ENCODE results near the gene C12orf43.

The C12orf43 gene

DNA sequence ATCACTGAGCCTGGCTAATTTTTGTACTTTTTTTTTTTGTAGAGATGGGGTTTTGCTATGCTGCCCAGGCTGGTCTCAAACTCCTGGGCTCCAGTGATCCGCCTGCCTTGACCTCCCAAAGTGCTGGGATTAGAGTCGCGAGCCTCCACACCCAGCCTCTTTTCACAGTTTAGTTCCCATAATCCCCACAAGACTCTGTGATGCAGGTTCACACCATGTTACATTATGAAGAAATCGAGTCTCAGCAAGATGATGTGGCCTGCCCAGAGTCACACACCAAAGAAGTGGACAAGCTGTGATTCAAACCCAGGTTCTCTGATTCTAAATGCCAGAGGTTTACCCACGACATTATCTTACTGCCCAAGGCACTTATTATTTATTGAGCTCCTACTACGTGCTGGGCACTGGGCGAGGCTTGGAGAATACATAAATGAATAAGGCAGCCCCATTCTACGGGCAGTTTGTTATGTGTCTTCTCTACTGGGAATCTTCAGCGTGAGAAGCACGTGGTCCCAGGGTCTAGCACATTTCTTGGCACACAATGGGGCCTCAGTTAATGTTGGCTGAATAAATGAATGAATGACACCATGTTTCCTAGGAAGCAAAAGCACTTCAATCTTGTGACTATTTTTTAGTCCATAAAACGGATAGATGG lies 46.2 kb upstream of the C12orf43 start:
- no peak overlapping the region for H3K14ac ChIP-seq (ENCODE audit: low read length)
- no peak for DNase-seq (ENCODE audit: low spot score)
- no peak overlapping the region for H3K4me2 ChIP-seq (ENCODE audit: insufficient read depth, low read length, poor library complexity, severe bottlenecking)
- WGBS, 2 donors (ENCODE audit: extremely low coverage in 2 of 2, insufficient read length in 2 of 2, insufficient replicate concordance in 1 of 2): no CpG with 5 or more reads among the region's 11 CpGs
- H2AK5ac ChIP-seq (ENCODE audit: low read depth, low read length): no peak overlapping the region
- no peak overlapping the region for H2BK120ac ChIP-seq (ENCODE audit: low read depth, low read length)
- no peak overlapping the region for H3K9ac ChIP-seq (ENCODE audit: low read depth, low read length, poor library complexity)
- H3K9me3 ChIP-seq (replicated peaks in 1 of 2; ENCODE audit: control insufficient read depth in 2 of 2, insufficient read depth in 1 of 2, low read depth in 1 of 2, low read length in 2 of 2): no peaks in the 10 kb centered on the region
- no peaks in the 10 kb centered on the region for H3K36me3 ChIP-seq (replicated peaks in 1 of 2; ENCODE audit: control insufficient read depth in 2 of 2, insufficient read depth in 2 of 2, low read length in 2 of 2)
- H3K4ac ChIP-seq (ENCODE audit: low read length): no peak overlapping the region
- no peak overlapping the region for H4K8ac ChIP-seq (ENCODE audit: low read depth, low read length)
- H2BK5ac ChIP-seq (ENCODE audit: low read length): no peak overlapping the region
- no peaks in the 10 kb centered on the region for H3K79me1 ChIP-seq (ENCODE audit: low read depth, low read length)
- H3K18ac ChIP-seq (ENCODE audit: low read length): no peak overlapping the region
- peaks cover 0 to 4% (median 0%) of the 10 kb centered on the region in 3 experiments for H3K27me3 ChIP-seq (ENCODE audit: control insufficient read depth in 3 of 3, insufficient read depth in 3 of 3, low read depth in 1 of 3, low read length in 3 of 3)
- H2BK12ac ChIP-seq (ENCODE audit: low read length): no peak overlapping the region
- no peak overlapping the region for H2BK15ac ChIP-seq (ENCODE audit: low read length)
- H3K23ac ChIP-seq (ENCODE audit: low read depth, low read length, poor library complexity): no peak overlapping the region
- H3K4me3 ChIP-seq (ENCODE audit: low read length in 2 of 2): no peak overlapping the region
- H3K27ac ChIP-seq (replicated peaks; ENCODE audit: low read length): no peak overlapping the region
- no peaks in the 10 kb centered on the region for H3K4me1 ChIP-seq (ENCODE audit: control insufficient read depth in 2 of 2, insufficient read depth in 1 of 2, low read depth in 1 of 2, low read length in 2 of 2)
- no peak overlapping the region for H2AFZ ChIP-seq (ENCODE audit: low read length)
- no peak overlapping the region for H4K91ac ChIP-seq (ENCODE audit: low read depth, low read length, poor library complexity)

DNA sequence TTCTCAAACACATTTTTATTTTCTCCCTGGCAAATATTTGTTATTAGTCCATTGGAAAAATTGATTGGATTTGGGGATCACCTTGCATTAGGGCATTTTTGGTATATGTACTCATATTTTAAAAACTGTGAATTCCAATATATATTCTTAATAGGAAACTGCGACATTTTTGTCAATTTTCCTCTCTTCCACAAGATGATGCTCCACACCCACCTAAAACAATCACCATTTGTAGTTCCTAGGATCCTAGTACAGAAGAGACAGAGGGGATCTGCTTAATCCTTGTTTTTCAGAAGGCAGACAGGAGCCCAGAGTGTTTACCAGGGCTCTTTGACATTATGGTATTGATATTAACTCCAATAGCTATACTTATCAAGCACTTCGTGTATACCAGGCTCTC lies 45.5 kb upstream of the C12orf43 start:
- Histone ChIP-seq H3K79me1 (ENCODE audit: low read depth, low read length) (no peaks in the 10 kb centered on the region), H3K36me3 (replicated peaks in 1 of 2; ENCODE audit: control insufficient read depth in 2 of 2, insufficient read depth in 2 of 2, low read length in 2 of 2) (no peaks in the 10 kb centered on the region), H3K27ac (replicated peaks; ENCODE audit: low read length) (no peak overlapping the region), H3K14ac (ENCODE audit: low read length) (no peak overlapping the region), H2AFZ (ENCODE audit: low read length) (no peak overlapping the region), H4K8ac (ENCODE audit: low read depth, low read length) (no peak overlapping the region), H3K18ac (ENCODE audit: low read length) (no peak overlapping the region), H3K4me1 (ENCODE audit: control insufficient read depth in 2 of 2, insufficient read depth in 1 of 2, low read depth in 1 of 2, low read length in 2 of 2) (no peaks in the 10 kb centered on the region), H2BK15ac (ENCODE audit: low read length) (no peak overlapping the region), H3K27me3 (ENCODE audit: control insufficient read depth in 3 of 3, insufficient read depth in 3 of 3, low read depth in 1 of 3, low read length in 3 of 3) (peaks cover 0 to 5% (median 0%) of the 10 kb centered on the region in 3 experiments), H3K4ac (ENCODE audit: low read length) (no peak overlapping the region), H2AK5ac (ENCODE audit: low read depth, low read length) (no peak overlapping the region), H3K4me3 (ENCODE audit: low read length in 2 of 2) (no peak overlapping the region), H3K9ac (ENCODE audit: low read depth, low read length, poor library complexity) (no peak overlapping the region), H2BK5ac (ENCODE audit: low read length) (no peak overlapping the region), H3K23ac (ENCODE audit: low read depth, low read length, poor library complexity) (no peak overlapping the region), H3K9me3 (replicated peaks in 1 of 2; ENCODE audit: control insufficient read depth in 2 of 2, insufficient read depth in 1 of 2, low read depth in 1 of 2, low read length in 2 of 2) (no peaks in the 10 kb centered on the region), H2BK120ac (ENCODE audit: low read depth, low read length) (no peak overlapping the region), H3K4me2 (ENCODE audit: insufficient read depth, low read length, poor library complexity, severe bottlenecking) (no peak overlapping the region), H2BK12ac (ENCODE audit: low read length) (no peak overlapping the region), H4K91ac (ENCODE audit: low read depth, low read length, poor library complexity) (no peak overlapping the region)
- no CpG with 5 or more reads among the region's 2 CpGs for WGBS, 2 donors (ENCODE audit: extremely low coverage in 2 of 2, insufficient read length in 2 of 2, insufficient replicate concordance in 1 of 2)
- DNase-seq (ENCODE audit: low spot score): no peak

DNA sequence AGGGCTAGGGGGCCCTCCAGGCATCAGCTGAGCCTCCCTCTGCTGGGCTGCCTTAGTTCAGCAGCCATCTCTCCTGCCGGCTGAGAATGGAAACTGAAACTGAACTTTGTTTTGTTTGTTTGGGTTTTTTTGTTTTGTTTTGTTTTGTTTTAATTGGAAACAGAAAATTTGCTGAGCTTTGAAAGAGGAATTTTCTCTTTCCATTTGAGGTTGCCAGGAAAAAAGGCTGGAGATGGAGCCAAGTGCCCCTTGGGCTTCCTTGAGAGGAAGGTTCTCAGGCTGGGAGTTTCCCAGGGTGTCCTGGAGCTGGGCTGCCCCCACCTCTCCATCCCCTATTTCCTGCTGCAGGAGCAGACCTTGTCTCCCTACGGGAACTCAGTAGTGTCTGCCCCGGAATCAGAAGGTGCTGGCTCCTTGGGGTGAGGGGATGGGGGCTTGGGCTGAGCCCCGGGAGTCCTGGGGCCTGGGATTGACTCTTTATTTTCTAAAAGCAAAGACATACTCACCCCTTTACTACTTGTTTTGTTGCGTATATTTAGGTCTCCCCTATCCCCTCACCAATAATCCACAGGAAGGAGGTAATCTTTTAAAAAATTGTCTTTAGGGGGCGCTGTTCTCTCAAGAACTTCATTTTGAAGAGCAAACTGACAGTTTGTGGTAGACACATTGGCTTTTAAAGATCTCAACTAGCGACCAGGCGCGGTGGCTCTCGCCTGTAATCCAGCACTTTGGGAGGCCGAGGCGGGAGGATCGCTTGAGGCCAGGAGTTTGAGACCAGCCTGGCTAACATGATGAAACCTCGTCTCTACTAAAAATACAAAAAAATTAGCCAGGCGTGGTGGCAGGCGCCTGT lies 44.1 kb upstream of the C12orf43 start:
- H3K79me1 ChIP-seq (ENCODE audit: low read depth, low read length): no peaks in the 10 kb centered on the region
- no peak overlapping the region for H2BK5ac ChIP-seq (ENCODE audit: low read length)
- H3K4me2 ChIP-seq (ENCODE audit: insufficient read depth, low read length, poor library complexity, severe bottlenecking): no peak overlapping the region
- no peak overlapping the region for H3K27ac ChIP-seq (replicated peaks; ENCODE audit: low read length)
- H2BK120ac ChIP-seq (ENCODE audit: low read depth, low read length): no peak overlapping the region
- no peak overlapping the region for H3K9ac ChIP-seq (ENCODE audit: low read depth, low read length, poor library complexity)
- H2AFZ ChIP-seq (ENCODE audit: low read length): peak overlapping the region; percentile 82
- no peaks in the 10 kb centered on the region for H3K4me1 ChIP-seq (ENCODE audit: control insufficient read depth in 2 of 2, insufficient read depth in 1 of 2, low read depth in 1 of 2, low read length in 2 of 2)
- H4K91ac ChIP-seq (ENCODE audit: low read depth, low read length, poor library complexity): no peak overlapping the region
- H3K9me3 ChIP-seq (replicated peaks in 1 of 2; ENCODE audit: control insufficient read depth in 2 of 2, insufficient read depth in 1 of 2, low read depth in 1 of 2, low read length in 2 of 2): no peaks in the 10 kb centered on the region
- peaks cover 0 to 5% (median 0%) of the 10 kb centered on the region in 3 experiments for H3K27me3 ChIP-seq (ENCODE audit: control insufficient read depth in 3 of 3, insufficient read depth in 3 of 3, low read depth in 1 of 3, low read length in 3 of 3)
- no peak overlapping the region for H2BK12ac ChIP-seq (ENCODE audit: low read length)
- no peak overlapping the region for H2BK15ac ChIP-seq (ENCODE audit: low read length)
- no peak overlapping the region for H3K18ac ChIP-seq (ENCODE audit: low read length)
- no CpG with 5 or more reads among the region's 16 CpGs for WGBS, 2 donors (ENCODE audit: extremely low coverage in 2 of 2, insufficient read length in 2 of 2, insufficient replicate concordance in 1 of 2)
- no peaks in the 10 kb centered on the region for H3K36me3 ChIP-seq (replicated peaks in 1 of 2; ENCODE audit: control insufficient read depth in 2 of 2, insufficient read depth in 2 of 2, low read length in 2 of 2)
- no peak overlapping the region for H3K4me3 ChIP-seq (ENCODE audit: low read length in 2 of 2)
- no peak overlapping the region for H4K8ac ChIP-seq (ENCODE audit: low read depth, low read length)
- DNase-seq (ENCODE audit: low spot score): peak; percentile 29
- H3K23ac ChIP-seq (ENCODE audit: low read depth, low read length, poor library complexity): no peak overlapping the region
- no peak overlapping the region for H3K4ac ChIP-seq (ENCODE audit: low read length)
- no peak overlapping the region for H2AK5ac ChIP-seq (ENCODE audit: low read depth, low read length)
- no peak overlapping the region for H3K14ac ChIP-seq (ENCODE audit: low read length)
